K562 (cell line): ENCODE measurements around the gene ADCY1.

ENCODE experiments used
- CTCF ChIP-seq, 3 experiments: IDR thresholded peaks in 2 of 3; conservative IDR thresholded peaks in 1 of 3; 2 replicates each; pipeline ENCODE4 v1.5.1; 2011 to 2012; ENCODE audit warnings: low read length in 3 of 3, mild to moderate bottlenecking in 3 of 3, control low read depth in 2 of 3, improper control_type of control experiment in 1 of 3, inconsistent platforms in 1 of 3, low read depth in 1 of 3, mixed read lengths in 1 of 3, moderate library complexity in 1 of 3; ENCODE audit not compliant: insufficient read depth in 2 of 3
- FOS ChIP-seq: IDR thresholded peaks from 3 replicates; pipeline ENCODE4 v1.6.1; 2011; ENCODE audit not compliant: insufficient read length; ENCODE audit errors: extremely low read depth
- HIVEP1 ChIP-seq: fragments of 250-450 bp; sonication (Bioruptor Pico); IDR thresholded peaks from 2 replicates; pipeline ENCODE4 v1.4.0; 2020; ENCODE audit warnings: mild to moderate bottlenecking
- ZKSCAN1 ChIP-seq: fragments of 150-350 bp; IDR thresholded peaks from 2 replicates; pipeline ENCODE4 v1.6.1; 2016; ENCODE audit warnings: low read depth, low read length
- ZNF436 ChIP-seq: fragments of 250-450, 450-650 bp; sonication (Bioruptor Pico); formaldehyde crosslinking; IDR thresholded peaks from 2 replicates; pipeline ENCODE4 v1.7.0; 2020; ENCODE audit warnings: mild to moderate bottlenecking

GRCh38 chr7:45624392-45624760 lies 50.2 kb downstream of the ADCY1 start:
- TF ChIP-seq FOS (no peak), ZKSCAN1 (no peak), CTCF (IDR thresholded peaks at IDR 0.05 in 2 of 3, conservative IDR thresholded peaks at IDR 0.05 in 1 of 3; ENCODE audit: insufficient read depth in 2 of 3, low read depth in 1 of 3, low read length in 3 of 3) (no peak), HIVEP1 (CRISPR knock-in tag) (no peak), ZNF436 (CRISPR knock-in tag) (no peak)
